ENCODE results near the gene BAK1.
A peak's percentile ranks its signal among the peaks of the same experiment; 100 is the strongest.
"Not testable (repeated sequence)": the region's sequence is repeated elsewhere in the genome, so short reads cannot be mapped to it uniquely, and the experiment has no call there.

The BAK1 gene

GRCh38 chr6:33607784-33608161, 27.7 kb upstream of the BAK1 start:
- DNase-seq, result no peak

- no peak for DNase-seq
Observed at GRCh38 chr6:33607126-33607783, 27.2 kb upstream of the BAK1 start.

- DNase-seq, result no peak
Observed at GRCh38 chr6:33606642-33607041, 26.6 kb upstream of the BAK1 start.

- no peak for DNase-seq
Observed at GRCh38 chr6:33604941-33605854, 25.1 kb upstream of the BAK1 start.

- no peak for DNase-seq
Observed at GRCh38 chr6:33602180-33602579, 22.1 kb upstream of the BAK1 start.

GRCh38 chr6:33600761-33601160, 20.7 kb upstream of the BAK1 start:
- DNase-seq, result no peak

- no peak for DNase-seq
Observed at GRCh38 chr6:33599413-33599938, 19.4 kb upstream of the BAK1 start.

GRCh38 chr6:33597551-33598322, 17.7 kb upstream of the BAK1 start:
- DNase-seq, result no peak

- not testable (repeated sequence) for DNase-seq
Observed at GRCh38 chr6:33596894-33597293, 16.8 kb upstream of the BAK1 start.

GRCh38 chr6:33595001-33595846, 15.1 kb upstream of the BAK1 start:
- DNase-seq, result no peak

- DNase-seq, result no peak
Observed at GRCh38 chr6:33593414-33593727, 13.3 kb upstream of the BAK1 start.

GRCh38 chr6:33592595-33593413, 12.7 kb upstream of the BAK1 start:
- DNase-seq, result no peak

- no peak for DNase-seq
Observed at GRCh38 chr6:33592280-33592594, 12.2 kb upstream of the BAK1 start.

GRCh38 chr6:33591424-33592032, 11.5 kb upstream of the BAK1 start:
- no peak for DNase-seq

GRCh38 chr6:33590531-33591198, 10.6 kb upstream of the BAK1 start:
- no peak for DNase-seq

GRCh38 chr6:33589731-33590530, 9.9 kb upstream of the BAK1 start:
- peak; percentile 32 for DNase-seq

- no peak for DNase-seq
Observed at GRCh38 chr6:33589392-33589730, 9.3 kb upstream of the BAK1 start.

- DNase-seq, result no peak
Observed at GRCh38 chr6:33588894-33589293, 8.8 kb upstream of the BAK1 start.

GRCh38 chr6:33587529-33587928, 7.5 kb upstream of the BAK1 start:
- DNase-seq, result no peak

GRCh38 chr6:33586108-33586640, 6.1 kb upstream of the BAK1 start:
- DNase-seq, result no peak

Measured in NCI-H510A (cell line).